SK-N-SH (cell line): ENCODE data around the gene GUCY1A1. TPM values are rescaled to one million over a fixed set of nuclear protein-coding genes. Genes with fewer than 3 reads are reported as not detected.

ENCODE experiments used
- CTCF ChIA-PET: fragments of 300-600, 350-600 bp; formaldehyde crosslinking; extraction: SDS; loops from one replicate; lab custom pipeline; 2021; lab: Yijun Ruan, JAX
- POLR2A ChIA-PET: fragments of 350-600 bp; sonication (Branson Sonifier 250); formaldehyde crosslinking; extraction: SDS; loops from one replicate; lab custom pipeline; 2020; ENCODE audit warnings: antibody characterized with exemption, inconsistent platforms; lab: Yijun Ruan, JAX
- DNase-seq: peaks from one replicate; pipeline ENCODE4 v3.0.0; 2012
- H2AFZ ChIP-seq: fragments of 200-600 bp; sonication (generic); 2 replicates; pipeline ENCODE4 v1.8.1; 2016; ENCODE audit warnings: antibody characterized with exemption, mild to moderate bottlenecking, low read depth
- H3F3A ChIP-seq: fragments of 200-600 bp; sonication (generic); replicated peaks from 2 replicates; pipeline ENCODE3; 2016; ENCODE audit warnings: antibody characterized with exemption, mild to moderate bottlenecking; ENCODE audit not compliant: insufficient read depth
- H3K27ac ChIP-seq, 2 experiments: fragments of 200-500 bp in 1 of 2; fragments of 200-600 bp in 1 of 2; sonication (Bioruptor generic) in 1 of 2; sonication (generic), shearing (Covaris generic) in 1 of 2; 2 replicates each; pipeline versions ENCODE4 v1.5.1 to v1.6.1; 2014 to 2016; ENCODE audit warnings: low read depth in 2 of 2, inconsistent platforms in 1 of 2, low read length in 1 of 2, mild to moderate bottlenecking in 1 of 2, mixed read lengths in 1 of 2
- H3K27me3 ChIP-seq: fragments of 200-600 bp; sonication (generic), shearing (Covaris generic); 2 replicates; pipeline ENCODE4 v1.6.1; 2016; ENCODE audit warnings: mixed run types; ENCODE audit not compliant: insufficient read depth
- H3K36me3 ChIP-seq, 2 experiments: fragments of 200-500 bp in 1 of 2; fragments of 200-600 bp in 1 of 2; sonication (Bioruptor generic) in 1 of 2; sonication (generic) in 1 of 2; replicated peaks in 1 of 2; 2 replicates each; pipeline versions ENCODE3 to v1.5.1; 2014 to 2016; ENCODE audit warnings: low read length in 1 of 2, mild to moderate bottlenecking in 1 of 2; ENCODE audit not compliant: insufficient read depth in 2 of 2, control insufficient read depth in 1 of 2
- H3K4me1 ChIP-seq, 2 experiments: fragments of 200-500 bp in 1 of 2; fragments of 200-600 bp in 1 of 2; sonication (Bioruptor generic) in 1 of 2; sonication (generic), shearing (Covaris generic) in 1 of 2; 2 replicates each; pipeline versions ENCODE4 v1.5.1 to v1.6.1; 2014 to 2016; ENCODE audit warnings: low read depth in 1 of 2, low read length in 1 of 2, mixed run types in 1 of 2; ENCODE audit not compliant: insufficient read depth in 2 of 2, control insufficient read depth in 1 of 2
- H3K4me2 ChIP-seq: fragments of 200-600 bp; sonication (generic), shearing (Covaris generic); 2 replicates; pipeline ENCODE4 v1.6.1; 2017; ENCODE audit warnings: mixed run types
- H3K4me3 ChIP-seq, 2 experiments: fragments of 200-500 bp in 1 of 2; fragments of 200-600 bp in 1 of 2; sonication (Bioruptor generic) in 1 of 2; sonication (generic), shearing (Covaris generic) in 1 of 2; 2 replicates each; pipeline versions ENCODE4 v1.5.1 to v1.8.1; 2014 to 2016; ENCODE audit warnings: low read depth in 2 of 2, inconsistent platforms in 1 of 2, low read length in 1 of 2, mild to moderate bottlenecking in 1 of 2, mixed read lengths in 1 of 2, moderate library complexity in 1 of 2
- H3K79me2 ChIP-seq: fragments of 200-600 bp; sonication (generic); 2 replicates; pipeline ENCODE4 v1.8.1; 2017; ENCODE audit warnings: mild to moderate bottlenecking; ENCODE audit not compliant: insufficient read depth
- H3K9ac ChIP-seq: fragments of 200-600 bp; sonication (generic); 2 replicates; pipeline ENCODE4 v1.6.1; 2017; ENCODE audit warnings: mixed run types
- H3K9me2 ChIP-seq: fragments of 200-600 bp; sonication (generic); 2 replicates; pipeline ENCODE4 v1.6.1; 2017; ENCODE audit warnings: mixed run types
- H3K9me3 ChIP-seq: fragments of 200-600 bp; sonication (generic); 2 replicates; pipeline ENCODE4 v1.6.1; 2017; ENCODE audit warnings: mixed run types, mild to moderate bottlenecking, moderate library complexity
- H4K20me1 ChIP-seq: fragments of 200-600 bp; sonication (generic); 2 replicates; pipeline ENCODE4 v1.6.1; 2017; ENCODE audit warnings: mild to moderate bottlenecking, mixed run types; ENCODE audit not compliant: insufficient read depth
- CHD2 ChIP-seq: fragments of 150-350 bp; IDR thresholded peaks from 2 replicates; pipeline ENCODE4 v1.6.1; 2018; ENCODE audit warnings: low read length; ENCODE audit not compliant: partially characterized antibody
- CTCF ChIP-seq: fragments of 200-600 bp; sonication (generic); IDR thresholded peaks from 2 replicates; pipeline ENCODE4 v1.6.1; 2017; ENCODE audit warnings: antibody characterized with exemption, mild to moderate bottlenecking, moderate library complexity
- EP300 ChIP-seq, 2 experiments: IDR thresholded peaks; 2 replicates each; pipeline versions ENCODE4 v1.4.0 to v1.6.1; 2012; ENCODE audit warnings: borderline replicate concordance in 1 of 2, low read depth in 1 of 2, low read length in 1 of 2
- EZH2phosphoT487 ChIP-seq: fragments of 200-600 bp; sonication (generic); IDR thresholded peaks from 2 replicates; pipeline ENCODE4 v1.6.1; 2017; ENCODE audit warnings: low read depth, mixed run types, mild to moderate bottlenecking, antibody characterized with exemption, moderate library complexity, borderline replicate concordance
- GABPA ChIP-seq: IDR thresholded peaks from 2 replicates; pipeline ENCODE4 v1.4.0; 2012; ENCODE audit warnings: low read depth, mild to moderate bottlenecking
- JUND ChIP-seq: IDR thresholded peaks from 2 replicates; pipeline ENCODE4 v1.4.0; 2012
- NFIC ChIP-seq: IDR thresholded peaks from 2 replicates; pipeline ENCODE4 v1.4.0; 2012; ENCODE audit warnings: borderline replicate concordance
- NRF1 ChIP-seq: IDR thresholded peaks from 2 replicates; pipeline ENCODE4 v1.6.1; 2012; ENCODE audit warnings: low read depth, mild to moderate bottlenecking, low read length
- RAD21 ChIP-seq: IDR thresholded peaks from 2 replicates; pipeline ENCODE4 v1.6.1; 2012; ENCODE audit warnings: mild to moderate bottlenecking, low read length
- REST ChIP-seq: IDR thresholded peaks from 2 replicates; pipeline ENCODE4 v1.6.1; 2012; ENCODE audit warnings: mild to moderate bottlenecking, low read depth, low read length, moderate library complexity
- RFX5 ChIP-seq: IDR thresholded peaks from 2 replicates; pipeline ENCODE4 v1.6.1; 2012; ENCODE audit warnings: mild to moderate bottlenecking, improper control_type of control experiment, low read length
- RXRA ChIP-seq: IDR thresholded peaks from 2 replicates; pipeline ENCODE4 v1.4.0; 2012; ENCODE audit warnings: low read depth, mild to moderate bottlenecking, borderline replicate concordance
- TAF1 ChIP-seq: IDR thresholded peaks from 2 replicates; pipeline ENCODE4 v1.6.1; 2012; ENCODE audit warnings: low read depth, mild to moderate bottlenecking, low read length, moderate library complexity, borderline replicate concordance
- TEAD4 ChIP-seq: IDR thresholded peaks from 2 replicates; pipeline ENCODE4 v1.4.0; 2012; ENCODE audit warnings: mild to moderate bottlenecking, borderline replicate concordance; ENCODE audit not compliant: insufficient read depth
- USF2 ChIP-seq: fragments of 150-350 bp; IDR thresholded peaks from 2 replicates; pipeline ENCODE4 v1.6.1; 2017; ENCODE audit warnings: antibody characterized with exemption, low read length, low read depth, borderline replicate concordance
- YY1 ChIP-seq: IDR thresholded peaks from 2 replicates; pipeline ENCODE4 v1.4.0; 2012; ENCODE audit warnings: low read depth, mild to moderate bottlenecking
- WGBS: methylation state at CpG from one replicate; pipeline ENCODE4 v1.1.6; 2017; ENCODE audit warnings: low lambda C conversion rate; 5-methylcytosine and 5-hydroxymethylcytosine counted together
- polyA plus RNA-seq, 3 experiments: library from polyadenylated mRNA; depleted of rRNA; stranded (reverse); fragments of >200 nt; gene quantifications; 2 replicates each; pipeline ENCODE4 v1.2.3, GENCODE V29; 2012
- TF ChIP-seq, protein P1 (sequence below): IDR thresholded peaks from 2 replicates; pipeline ENCODE4 v1.4.0; 2012; ENCODE audit warnings: low read depth, borderline replicate concordance
- TF ChIP-seq, protein P2 (sequence below): IDR thresholded peaks from 2 replicates; pipeline ENCODE4; 2012

GUCY1A1 gene
- polyA plus RNA-seq, 1 of the 3 experiments (the other 2 are of a cell fraction), result 0.03 TPM

GRCh38 chr4:155773196-155773800 is 106.7 kb downstream of the GUCY1A1 start:
- POLR2A ChIA-PET, result no interaction called here

More at GRCh38 chr4:155773196-155773800, 106.7 kb downstream of the GUCY1A1 start:
- Histone ChIP-seq H3K4me1 (no peaks in the 10 kb centered on the region), H3K9me2 (no peaks in the 10 kb centered on the region), H3K9me3 (no peaks in the 10 kb centered on the region), H3K36me3 (no peaks in the 10 kb centered on the region), H3F3A (no peaks in the 10 kb centered on the region), H4K20me1 (no peaks in the 10 kb centered on the region), H3K27ac (no peak overlapping the region), H3K79me2 (no peaks in the 10 kb centered on the region), H3K4me2 (no peak overlapping the region), H3K9ac (no peak overlapping the region), H3K27me3 (no peaks in the 10 kb centered on the region), H3K4me3 (no peak overlapping the region), H2AFZ (no peak overlapping the region)
- TF ChIP-seq RAD21, result no peak
- TF ChIP-seq TEAD4, result no peak
- TF ChIP-seq, protein P1, sequence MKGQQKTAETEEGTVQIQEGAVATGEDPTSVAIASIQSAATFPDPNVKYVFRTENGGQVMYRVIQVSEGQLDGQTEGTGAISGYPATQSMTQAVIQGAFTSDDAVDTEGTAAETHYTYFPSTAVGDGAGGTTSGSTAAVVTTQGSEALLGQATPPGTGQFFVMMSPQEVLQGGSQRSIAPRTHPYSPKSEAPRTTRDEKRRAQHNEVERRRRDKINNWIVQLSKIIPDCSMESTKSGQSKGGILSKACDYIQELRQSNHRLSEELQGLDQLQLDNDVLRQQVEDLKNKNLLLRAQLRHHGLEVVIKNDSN, result no peak
- TF ChIP-seq CTCF, result no peak
- TF ChIP-seq TAF1, result no peak
- no peak for TF ChIP-seq EP300 (IDR thresholded peaks at IDR 0.05; ENCODE audit: borderline replicate concordance in 1 of 2, low read depth in 1 of 2, low read length in 1 of 2)
- no peak for TF ChIP-seq USF2
- TF ChIP-seq JUND, result no peak
- TF ChIP-seq GABPA, result no peak
- TF ChIP-seq NRF1, result no peak
- TF ChIP-seq RFX5, result no peak
- no peak for TF ChIP-seq EZH2phosphoT487
- no peak for TF ChIP-seq NFIC
- TF ChIP-seq REST, result no peak
- no peak for TF ChIP-seq YY1
- no peak for TF ChIP-seq RXRA
- TF ChIP-seq, protein P2, sequence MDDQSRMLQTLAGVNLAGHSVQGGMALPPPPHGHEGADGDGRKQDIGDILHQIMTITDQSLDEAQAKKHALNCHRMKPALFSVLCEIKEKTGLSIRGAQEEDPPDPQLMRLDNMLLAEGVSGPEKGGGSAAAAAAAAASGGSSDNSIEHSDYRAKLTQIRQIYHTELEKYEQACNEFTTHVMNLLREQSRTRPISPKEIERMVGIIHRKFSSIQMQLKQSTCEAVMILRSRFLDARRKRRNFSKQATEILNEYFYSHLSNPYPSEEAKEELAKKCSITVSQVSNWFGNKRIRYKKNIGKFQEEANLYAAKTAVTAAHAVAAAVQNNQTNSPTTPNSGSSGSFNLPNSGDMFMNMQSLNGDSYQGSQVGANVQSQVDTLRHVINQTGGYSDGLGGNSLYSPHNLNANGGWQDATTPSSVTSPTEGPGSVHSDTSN, result no peak
- no peak for TF ChIP-seq CHD2
- CTCF ChIA-PET, result interaction anchor here (0.8 to 4.1 kb wide), 9 partner anchors 14 to 370 kb away, joined by 3 to 15 read pairs (median 3); partner anchors contain the start of gene GUCY1B1
- DNase-seq, result no peak
- WGBS, result 77% methylated on average over 4 of the region's 4 CpGs
